RWPE2 (cell line): ENCODE data around the gene ARMC5.
A peak's percentile ranks its signal among the peaks of the same experiment; 100 is the strongest.

ENCODE experiments used
- ATAC-seq: fragments of 200-7000 bp; cut with Tn5 transposase; 3 replicates; pipeline ENCODE4 v1.9.1; 2021; ENCODE audit warnings: low read depth
- DNase-seq: peaks from one replicate; pipeline ENCODE4 v3.0.0-alpha.2; 2020; ENCODE audit warnings: low spot score
- H3K27ac ChIP-seq: fragments of 450-650 bp; 2 replicates; pipeline ENCODE4 v1.5.1; 2017; ENCODE audit warnings: mild to moderate bottlenecking; ENCODE audit not compliant: poor library complexity, severe bottlenecking
- H3K27me3 ChIP-seq: fragments of 250-450 bp; sonication (Bioruptor Pico); 2 replicates; pipeline ENCODE4 v1.5.1; 2021; ENCODE audit warnings: mild to moderate bottlenecking, moderate library complexity; ENCODE audit not compliant: insufficient read depth, poor library complexity, severe bottlenecking
- H3K36me3 ChIP-seq: fragments of 250-450 bp; sonication (Bioruptor Pico); 2 replicates; pipeline ENCODE4 v1.5.1; 2020; ENCODE audit warnings: low read depth, mild to moderate bottlenecking, moderate library complexity
- H3K4me1 ChIP-seq: fragments of 250-450 bp; sonication (Bioruptor Pico); 2 replicates; pipeline ENCODE4 v1.5.1; 2021; ENCODE audit warnings: mild to moderate bottlenecking, moderate library complexity; ENCODE audit not compliant: insufficient read depth, poor library complexity, severe bottlenecking
- H3K4me3 ChIP-seq: fragments of 250-450 bp; sonication (Bioruptor Pico); 2 replicates; pipeline ENCODE4 v1.5.1; 2021; ENCODE audit warnings: mild to moderate bottlenecking, moderate library complexity; ENCODE audit not compliant: severe bottlenecking
- H3K9me3 ChIP-seq: fragments of 250-450 bp; sonication (Bioruptor Pico); 2 replicates; pipeline ENCODE4 v1.5.1; 2021; ENCODE audit warnings: mild to moderate bottlenecking, moderate library complexity; ENCODE audit not compliant: severe bottlenecking
- TF ChIP-seq, protein P1 (sequence below): fragments of 450-650 bp; IDR thresholded peaks from one replicate; pipeline ENCODE4 v1.5.1; 2017; ENCODE audit warnings: mild to moderate bottlenecking, moderate library complexity; ENCODE audit not compliant: poor library complexity, severe bottlenecking

ARMC5 gene

DNA sequence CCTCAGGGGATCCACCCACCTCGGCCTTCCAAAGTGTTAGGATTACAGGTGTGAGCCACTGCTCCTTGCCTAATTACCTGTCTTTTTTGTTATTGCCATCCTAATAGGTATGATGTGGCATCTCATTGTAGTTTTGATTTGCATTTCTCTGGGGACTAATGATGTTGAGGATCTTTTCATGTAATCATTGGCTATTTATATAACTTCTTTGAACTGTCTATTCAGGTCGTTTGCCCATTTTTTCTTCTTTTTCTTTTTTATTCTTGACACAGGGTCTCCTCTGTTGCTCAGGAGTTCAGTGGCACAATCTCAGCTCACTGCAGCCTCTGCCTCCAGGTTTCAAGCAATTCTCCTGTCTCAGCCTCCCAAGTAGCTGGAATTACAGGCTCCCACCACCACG lies 11.3 kb downstream of the ARMC5 start:
- no peak for ATAC-seq

DNA sequence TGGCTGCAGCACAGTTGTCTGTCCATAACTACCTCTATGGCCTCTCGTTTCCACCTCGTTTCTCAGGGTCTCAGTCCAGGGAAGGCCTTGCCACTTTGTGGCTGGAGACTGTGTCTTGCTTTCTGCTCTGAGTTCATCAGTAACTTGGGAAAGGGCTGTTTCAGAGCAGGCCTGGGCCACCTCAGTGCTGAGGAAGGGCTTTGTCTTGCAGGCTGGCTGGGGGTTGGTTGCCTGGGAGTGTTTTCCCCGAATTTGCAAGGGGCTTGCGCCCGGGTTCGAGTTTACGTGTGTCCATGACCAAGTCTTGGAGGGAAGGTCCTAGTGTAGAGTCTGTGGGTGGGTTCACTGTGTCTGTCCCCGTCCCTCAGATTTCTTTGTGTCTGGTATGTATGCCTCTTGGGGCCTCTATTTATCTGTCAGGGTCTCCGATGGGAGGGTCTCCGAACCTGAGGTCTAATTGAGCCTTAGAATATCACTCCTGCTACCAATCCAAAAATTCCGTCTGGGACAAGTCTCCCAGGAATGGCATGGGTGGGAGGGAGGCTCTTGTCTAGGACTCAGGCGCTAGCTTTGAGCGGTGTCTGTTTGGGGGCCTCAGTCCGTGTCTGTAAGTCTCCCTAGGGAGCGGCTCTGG lies 12.1 kb downstream of the ARMC5 start:
- Histone ChIP-seq H3K4me1 (peaks cover 9% of the 10 kb centered on the region), H3K9me3 (no peaks in the 10 kb centered on the region), H3K27me3 (no peaks in the 10 kb centered on the region), H3K27ac (peak overlapping the region; percentile 92), H3K4me3 (peak overlapping the region; percentile 58), H3K36me3 (peaks cover 31% of the 10 kb centered on the region)
- no peak for DNase-seq
- no peak for ATAC-seq
- TF ChIP-seq, protein P1, sequence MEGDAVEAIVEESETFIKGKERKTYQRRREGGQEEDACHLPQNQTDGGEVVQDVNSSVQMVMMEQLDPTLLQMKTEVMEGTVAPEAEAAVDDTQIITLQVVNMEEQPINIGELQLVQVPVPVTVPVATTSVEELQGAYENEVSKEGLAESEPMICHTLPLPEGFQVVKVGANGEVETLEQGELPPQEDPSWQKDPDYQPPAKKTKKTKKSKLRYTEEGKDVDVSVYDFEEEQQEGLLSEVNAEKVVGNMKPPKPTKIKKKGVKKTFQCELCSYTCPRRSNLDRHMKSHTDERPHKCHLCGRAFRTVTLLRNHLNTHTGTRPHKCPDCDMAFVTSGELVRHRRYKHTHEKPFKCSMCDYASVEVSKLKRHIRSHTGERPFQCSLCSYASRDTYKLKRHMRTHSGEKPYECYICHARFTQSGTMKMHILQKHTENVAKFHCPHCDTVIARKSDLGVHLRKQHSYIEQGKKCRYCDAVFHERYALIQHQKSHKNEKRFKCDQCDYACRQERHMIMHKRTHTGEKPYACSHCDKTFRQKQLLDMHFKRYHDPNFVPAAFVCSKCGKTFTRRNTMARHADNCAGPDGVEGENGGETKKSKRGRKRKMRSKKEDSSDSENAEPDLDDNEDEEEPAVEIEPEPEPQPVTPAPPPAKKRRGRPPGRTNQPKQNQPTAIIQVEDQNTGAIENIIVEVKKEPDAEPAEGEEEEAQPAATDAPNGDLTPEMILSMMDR = no peak

More for the DNA sequence above, 11.3 kb downstream of the ARMC5 start:
- H3K4me3 ChIP-seq = no peak overlapping the region
- H3K36me3 ChIP-seq = peaks cover 26% of the 10 kb centered on the region
- DNase-seq = no peak
- peak overlapping the region; percentile 92 for H3K27ac ChIP-seq
- H3K27me3 ChIP-seq = no peaks in the 10 kb centered on the region
- H3K4me1 ChIP-seq = peaks cover 9% of the 10 kb centered on the region
- TF ChIP-seq, protein P1 = no peak
- no peaks in the 10 kb centered on the region for H3K9me3 ChIP-seq

DNA sequence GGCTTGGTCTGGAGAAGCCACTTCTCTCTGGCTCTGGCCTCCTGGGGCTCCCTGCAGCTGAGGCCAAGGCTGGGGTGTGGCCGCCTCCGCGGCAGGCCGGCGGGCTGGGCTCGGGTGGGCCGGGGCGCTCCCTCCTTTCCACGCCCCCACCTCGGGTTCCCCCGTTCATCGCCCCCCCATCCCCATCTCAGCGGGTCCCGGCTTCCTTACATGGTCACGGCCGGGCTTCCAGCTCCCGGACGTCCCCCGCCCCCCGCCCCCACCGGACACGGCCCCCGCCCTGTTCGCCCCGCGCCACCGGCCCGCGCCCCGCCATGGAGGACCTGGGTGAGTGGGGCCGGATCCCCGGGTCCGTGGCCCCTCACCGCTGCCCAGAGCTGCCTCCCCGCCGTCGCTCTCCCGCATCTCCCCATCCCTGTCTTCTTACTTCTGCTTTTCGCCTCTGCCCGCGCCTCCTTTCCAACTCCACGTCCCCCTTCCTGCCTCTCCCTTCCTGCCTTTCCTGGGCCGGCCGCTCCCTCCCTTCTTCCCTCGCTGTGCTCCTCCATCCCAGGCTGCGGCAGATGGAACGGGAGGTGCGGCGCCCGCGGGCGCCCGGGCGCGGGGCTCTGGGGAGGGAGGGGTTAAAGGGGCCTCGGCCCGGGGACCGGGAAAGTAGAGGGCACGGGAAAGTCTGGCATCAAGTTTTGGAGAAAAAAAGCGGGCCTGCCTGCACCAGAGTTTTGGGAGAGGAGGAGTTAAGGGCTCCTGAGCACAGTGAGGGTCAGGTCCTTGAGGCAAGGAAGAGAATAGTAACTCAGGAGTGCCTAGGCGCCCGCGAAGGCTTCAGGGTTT lies 12.8 kb downstream of the ARMC5 start, which contains the start of gene TGFB1I1:
TGFB1I1 (plus strand) TSS at position 278 of the 834 bp plus-strand sequence; CDS start at position 315, 37 bp downstream.
- TF ChIP-seq, protein P1 = no peak
- H3K27me3 ChIP-seq = no peaks in the 10 kb centered on the region
- peak; percentile 67 for ATAC-seq
- H3K36me3 ChIP-seq = peaks cover 35% of the 10 kb centered on the region
- H3K4me3 ChIP-seq = peak within 1 kb of the TSS; percentile 58
- DNase-seq = no peak
- H3K4me1 ChIP-seq = peaks cover 9% of the 10 kb centered on the region
- H3K27ac ChIP-seq = peak within 1 kb of the TSS; percentile 92
- no peaks in the 10 kb centered on the region for H3K9me3 ChIP-seq

DNA sequence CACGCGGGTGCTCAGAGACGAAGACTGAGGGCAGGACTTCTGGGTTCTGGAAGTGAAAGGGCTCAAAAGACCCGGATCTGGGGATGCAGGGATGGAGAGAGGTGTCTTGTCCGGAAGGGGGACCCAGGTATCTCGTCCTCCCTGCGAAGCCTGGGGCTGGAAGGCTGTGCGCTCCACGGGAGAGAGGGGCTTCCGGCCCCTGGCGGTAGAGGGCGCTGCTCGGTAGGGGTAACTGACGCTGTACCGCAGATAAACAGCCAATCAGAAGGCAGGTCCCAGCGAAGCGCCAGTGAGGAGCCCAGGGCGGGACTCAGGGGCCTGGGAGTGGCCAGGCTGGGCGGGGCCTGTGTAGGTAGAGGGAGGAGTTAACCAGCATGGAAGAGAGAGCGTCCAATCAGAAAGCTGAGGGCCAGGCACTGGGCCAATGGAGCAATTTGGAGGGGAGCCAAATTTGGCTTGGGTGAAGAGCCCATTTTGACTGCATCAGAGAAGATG lies 13.5 kb downstream of the ARMC5 start:
- Histone ChIP-seq H3K4me1 (peaks cover 9% of the 10 kb centered on the region), H3K9me3 (no peaks in the 10 kb centered on the region), H3K36me3 (peaks cover 41% of the 10 kb centered on the region), H3K27ac (peak overlapping the region; percentile 92), H3K4me3 (peak overlapping the region; percentile 58), H3K27me3 (no peaks in the 10 kb centered on the region)
- peak; percentile 89 for ATAC-seq
- peak; percentile 93 for DNase-seq
- TF ChIP-seq, protein P1 = peak; percentile 89
